ENCODE measurements around the gene TMEM245.
"Not testable (repeated sequence)": the region's sequence is repeated elsewhere in the genome, so short reads cannot be mapped to it uniquely, and the experiment has no call there.

Gene TMEM245

DNA sequence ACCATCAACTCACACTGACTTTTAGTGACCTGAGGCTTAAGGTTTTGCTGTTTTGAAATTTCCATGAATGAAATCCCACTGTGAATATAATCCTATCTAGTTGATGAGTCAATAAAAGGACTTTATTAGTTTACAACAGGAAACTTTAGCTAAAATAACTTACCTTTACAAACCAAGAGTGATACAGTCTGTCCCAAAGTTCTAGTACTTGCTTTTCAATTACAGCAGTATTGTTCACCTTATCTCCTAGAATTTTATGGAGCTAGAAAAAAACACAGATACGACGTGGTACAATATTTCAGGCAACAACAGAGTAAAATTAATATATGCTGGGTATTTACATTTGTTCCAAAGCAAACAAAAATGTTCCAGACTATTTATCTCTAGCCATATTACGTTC lies 59.6 kb downstream of the TMEM245 start:
- no peaks in the 10 kb centered on the region for H3K27me3 ChIP-seq
- H3K36me3 ChIP-seq: peaks cover 60% of the 10 kb centered on the region
- TF ChIP-seq, protein P1, sequence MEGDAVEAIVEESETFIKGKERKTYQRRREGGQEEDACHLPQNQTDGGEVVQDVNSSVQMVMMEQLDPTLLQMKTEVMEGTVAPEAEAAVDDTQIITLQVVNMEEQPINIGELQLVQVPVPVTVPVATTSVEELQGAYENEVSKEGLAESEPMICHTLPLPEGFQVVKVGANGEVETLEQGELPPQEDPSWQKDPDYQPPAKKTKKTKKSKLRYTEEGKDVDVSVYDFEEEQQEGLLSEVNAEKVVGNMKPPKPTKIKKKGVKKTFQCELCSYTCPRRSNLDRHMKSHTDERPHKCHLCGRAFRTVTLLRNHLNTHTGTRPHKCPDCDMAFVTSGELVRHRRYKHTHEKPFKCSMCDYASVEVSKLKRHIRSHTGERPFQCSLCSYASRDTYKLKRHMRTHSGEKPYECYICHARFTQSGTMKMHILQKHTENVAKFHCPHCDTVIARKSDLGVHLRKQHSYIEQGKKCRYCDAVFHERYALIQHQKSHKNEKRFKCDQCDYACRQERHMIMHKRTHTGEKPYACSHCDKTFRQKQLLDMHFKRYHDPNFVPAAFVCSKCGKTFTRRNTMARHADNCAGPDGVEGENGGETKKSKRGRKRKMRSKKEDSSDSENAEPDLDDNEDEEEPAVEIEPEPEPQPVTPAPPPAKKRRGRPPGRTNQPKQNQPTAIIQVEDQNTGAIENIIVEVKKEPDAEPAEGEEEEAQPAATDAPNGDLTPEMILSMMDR (IDR thresholded peaks at IDR 0.05; ENCODE audit: low read depth, low read length): no peak

DNA sequence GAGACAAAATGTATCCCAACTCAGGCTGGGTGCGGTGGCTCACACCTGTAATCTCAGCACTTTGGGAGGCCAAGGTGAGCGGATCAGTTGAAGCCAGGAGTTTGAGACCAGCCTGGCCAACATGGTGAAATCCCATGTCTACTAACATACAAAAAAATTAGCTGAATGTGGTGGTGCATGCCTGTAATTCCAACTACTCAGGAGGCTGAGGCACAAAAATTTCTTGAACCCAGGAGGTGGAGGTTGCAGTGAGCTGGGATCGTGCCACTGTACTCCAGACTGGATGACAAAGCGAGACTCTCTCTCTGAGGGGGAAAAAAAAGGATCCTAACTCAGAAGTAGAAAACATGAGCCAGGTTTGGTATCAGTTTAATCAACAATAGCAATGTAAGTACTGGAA lies 66.6 kb downstream of the TMEM245 start:
- not testable (repeated sequence) for H3K27me3 ChIP-seq, DNase-seq
- H3K36me3 ChIP-seq: peaks cover 70% of the 10 kb centered on the region

More for the DNA sequence above, 59.6 kb downstream of the TMEM245 start:
- H3K4me1 ChIP-seq: no peaks in the 10 kb centered on the region
- no peaks in the 10 kb centered on the region for H3K9me3 ChIP-seq
- no peak for DNase-seq
- H3K4me3 ChIP-seq (ENCODE audit: low read depth, low read length): no peak overlapping the region

GRCh38 chr9:109052416-109052815 lies 67.3 kb downstream of the TMEM245 start:
- Histone ChIP-seq H3K4me3 (ENCODE audit: low read depth, low read length) (no peak overlapping the region), H3K36me3 (peaks cover 76% of the 10 kb centered on the region), H3K27me3 (no peaks in the 10 kb centered on the region), H3K9me3 (no peaks in the 10 kb centered on the region), H3K4me1 (no peaks in the 10 kb centered on the region)
- TF ChIP-seq, protein P1 (IDR thresholded peaks at IDR 0.05; ENCODE audit: low read depth, low read length): no peak
- no peak for DNase-seq

More for the DNA sequence above, 66.6 kb downstream of the TMEM245 start:
- not testable (repeated sequence) for H3K4me1 ChIP-seq; H3K9me3 ChIP-seq; H3K4me3 ChIP-seq (ENCODE audit: low read depth, low read length)

GRCh38 chr9:109051733-109052132 lies 68.0 kb downstream of the TMEM245 start:
- TF ChIP-seq, protein P1 (IDR thresholded peaks at IDR 0.05; ENCODE audit: low read depth, low read length): no peak
- peaks cover 72% of the 10 kb centered on the region for H3K36me3 ChIP-seq

DNA sequence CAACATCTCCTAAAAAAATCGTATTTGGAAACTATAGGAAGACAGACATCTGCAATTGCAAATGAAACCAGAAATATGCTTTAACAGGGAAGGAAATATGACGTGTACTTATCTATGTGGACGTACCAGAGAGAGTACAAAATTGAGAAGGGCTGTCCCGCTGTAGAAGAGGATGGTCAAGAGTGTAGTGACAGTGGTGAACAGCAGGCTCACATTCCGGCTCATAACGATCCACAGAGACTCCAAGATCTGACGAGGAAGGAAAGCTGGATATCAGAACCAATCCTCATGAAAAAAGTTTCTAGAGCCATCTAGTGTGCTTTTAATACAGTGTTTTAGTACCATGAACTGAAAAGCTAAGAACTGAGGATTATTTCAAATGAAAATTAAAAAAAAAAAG lies 69.3 kb downstream of the TMEM245 start:
- H3K27me3 ChIP-seq: no peaks in the 10 kb centered on the region
- DNase-seq: no peak
- H3K4me1 ChIP-seq: no peaks in the 10 kb centered on the region
- peaks cover 68% of the 10 kb centered on the region for H3K36me3 ChIP-seq
- no peaks in the 10 kb centered on the region for H3K9me3 ChIP-seq
- H3K4me3 ChIP-seq (ENCODE audit: low read depth, low read length): no peak overlapping the region
- TF ChIP-seq, protein P1 (IDR thresholded peaks at IDR 0.05; ENCODE audit: low read depth, low read length): no peak

More at GRCh38 chr9:109051733-109052132, 68.0 kb downstream of the TMEM245 start:
- no peaks in the 10 kb centered on the region for H3K9me3 ChIP-seq
- no peak for DNase-seq
- no peak overlapping the region for H3K4me3 ChIP-seq (ENCODE audit: low read depth, low read length)
- no peaks in the 10 kb centered on the region for H3K4me1 ChIP-seq
- H3K27me3 ChIP-seq: no peaks in the 10 kb centered on the region

DNA sequence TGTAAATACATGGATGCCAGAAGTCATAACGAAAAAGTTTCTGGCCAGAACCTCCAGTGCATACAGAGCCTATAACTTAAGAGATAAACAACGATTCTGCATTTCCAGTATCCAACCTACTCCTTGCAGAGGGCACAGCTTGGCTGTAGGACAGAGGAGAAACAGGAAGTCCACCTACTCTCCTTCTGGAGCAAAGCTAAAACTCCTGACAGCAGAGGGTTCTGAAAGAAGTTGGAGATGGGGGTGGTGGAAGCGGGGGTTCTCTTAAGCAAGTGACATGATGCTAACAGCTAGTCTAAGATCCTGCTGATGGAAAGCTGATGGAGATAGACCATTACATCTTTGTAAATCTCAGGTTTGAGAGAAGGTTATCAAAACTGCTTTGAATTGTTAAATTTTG lies 70.9 kb downstream of the TMEM245 start:
- Histone ChIP-seq H3K27me3 (no peaks in the 10 kb centered on the region), H3K36me3 (peaks cover 60% of the 10 kb centered on the region), H3K9me3 (no peaks in the 10 kb centered on the region), H3K4me1 (no peaks in the 10 kb centered on the region), H3K4me3 (ENCODE audit: low read depth, low read length) (no peak overlapping the region)
- no peak for DNase-seq
- TF ChIP-seq, protein P1 (IDR thresholded peaks at IDR 0.05; ENCODE audit: low read depth, low read length): no peak

DNA sequence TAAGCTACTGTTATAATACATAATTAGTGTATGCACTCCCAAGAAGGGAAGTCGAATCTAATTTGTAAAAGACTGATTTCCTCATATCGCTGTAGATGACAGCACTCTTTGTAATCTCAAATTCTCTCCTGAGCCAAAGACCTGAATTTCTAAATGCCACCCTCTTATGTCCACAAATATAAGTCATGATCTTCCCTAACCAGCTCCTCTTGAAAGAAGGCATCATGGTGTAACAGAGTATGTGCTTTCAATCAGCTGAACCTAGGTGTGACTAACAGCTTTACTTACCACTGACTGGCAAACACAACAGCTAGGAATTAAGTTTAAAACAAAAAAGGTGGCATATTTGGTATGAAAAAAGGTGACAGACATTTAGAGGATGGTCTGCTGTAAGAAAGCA lies 72.5 kb downstream of the TMEM245 start:
- Histone ChIP-seq H3K27me3 (no peaks in the 10 kb centered on the region), H3K4me1 (no peaks in the 10 kb centered on the region), H3K36me3 (peaks cover 59% of the 10 kb centered on the region), H3K9me3 (no peaks in the 10 kb centered on the region), H3K4me3 (ENCODE audit: low read depth, low read length) (no peak overlapping the region)
- TF ChIP-seq, protein P1 (IDR thresholded peaks at IDR 0.05; ENCODE audit: low read depth, low read length): no peak
- no peak for DNase-seq

Data from BE2C (cell line).